ENCODE measurements around the gene OR10A7. TPM values are rescaled to one million over a fixed set of nuclear protein-coding genes. Genes with fewer than 3 reads are reported as not detected.

Gene OR10A7
- total and polyA plus RNA-seq, 7 experiments from 2014 or later, result not detected

GRCh38 chr12:55188974-55189556, 31.8 kb upstream of the OR10A7 start:
- Mint-ChIP-seq H3K9me3 (peaks cover 0 to 4% (median 0%) of the 10 kb centered on the region in 11 donors), H3K36me3 (no peaks in the 10 kb centered on the region), H3K27me3 (peaks cover 19 to 63% (median 46%) of the 10 kb centered on the region in 5 donors), H3K4me3 (no peak overlapping the region), H3K27ac (no peak overlapping the region), H3K4me1 (no peaks in the 10 kb centered on the region)
- intact Hi-C loops (cut with micrococcal nuclease), result loop anchor here (1.0 kb wide), 2 partner anchors 430 to 467 kb away; no protein-coding TSS in a partner anchor
- Histone ChIP-seq H3K27ac (ENCODE audit: low read depth, low read length) (no peak overlapping the region), H3K9me3 (ENCODE audit: control insufficient read depth in 2 of 3, low read length in 3 of 3) (no peaks in the 10 kb centered on the region), H3K4me3 (ENCODE audit: low read length) (no peak overlapping the region), H3K36me3 (ENCODE audit: control insufficient read depth in 2 of 3, insufficient read depth in 3 of 3, low read length in 3 of 3) (no peaks in the 10 kb centered on the region), H3K4me1 (ENCODE audit: control insufficient read depth in 2 of 2, insufficient read depth in 2 of 2, low read length in 2 of 2) (no peaks in the 10 kb centered on the region), H3K27me3 (ENCODE audit: control insufficient read depth in 2 of 2, insufficient read depth in 2 of 2, low read length in 2 of 2) (no peaks in the 10 kb centered on the region)
- ATAC-seq (peak; percentile 79), DNase-seq (peak in 7 of 9 donors; percentile 29 to 66 (median 56))
- ChIA-PET POLR2A (no interaction called here), CTCF (interaction anchor here (0.6 to 1.0 kb wide), 3 partner anchors 56 to 430 kb away, joined by 3 to 7 read pairs (median 3); no protein-coding TSS in a partner anchor)

- intact Hi-C loops (cut with micrococcal nuclease), result no loop called here
- ChIA-PET CTCF (interaction anchor here (0.8 kb wide), 1 partner anchor 15 kb away, joined by 3 read pairs; no protein-coding TSS in a partner anchor), POLR2A (no interaction called here)
- Mint-ChIP-seq H3K27me3 (peaks cover 27 to 72% (median 52%) of the 10 kb centered on the region in 5 donors), H3K4me3 (no peak overlapping the region), H3K36me3 (no peaks in the 10 kb centered on the region), H3K4me1 (peaks cover 0 to 2% (median 0%) of the 10 kb centered on the region in 7 donors), H3K9me3 (peaks cover 0 to 4% (median 0%) of the 10 kb centered on the region in 11 donors), H3K27ac (no peak overlapping the region)
- Histone ChIP-seq H3K36me3 (ENCODE audit: control insufficient read depth in 2 of 3, insufficient read depth in 3 of 3, low read length in 3 of 3) (no peaks in the 10 kb centered on the region), H3K9me3 (ENCODE audit: control insufficient read depth in 2 of 3, low read length in 3 of 3) (no peaks in the 10 kb centered on the region), H3K27ac (ENCODE audit: low read depth, low read length) (no peak overlapping the region), H3K27me3 (ENCODE audit: control insufficient read depth in 2 of 2, insufficient read depth in 2 of 2, low read length in 2 of 2) (no peaks in the 10 kb centered on the region), H3K4me1 (ENCODE audit: control insufficient read depth in 2 of 2, insufficient read depth in 2 of 2, low read length in 2 of 2) (no peaks in the 10 kb centered on the region), H3K4me3 (ENCODE audit: low read length) (no peak overlapping the region)
- DNase-seq, result no peak
- no peak for ATAC-seq
Observed at GRCh38 chr12:55194382-55194781, 26.4 kb upstream of the OR10A7 start.

GRCh38 chr12:55226523-55226922, 5.7 kb downstream of the OR10A7 start:
- Histone ChIP-seq H3K27ac (ENCODE audit: low read depth, low read length) (no peak overlapping the region), H3K9me3 (ENCODE audit: control insufficient read depth in 2 of 3, low read length in 3 of 3) (no peaks in the 10 kb centered on the region), H3K27me3 (ENCODE audit: control insufficient read depth in 2 of 2, insufficient read depth in 2 of 2, low read length in 2 of 2) (no peaks in the 10 kb centered on the region), H3K4me3 (ENCODE audit: low read length) (no peak overlapping the region), H3K36me3 (ENCODE audit: control insufficient read depth in 2 of 3, insufficient read depth in 3 of 3, low read length in 3 of 3) (no peaks in the 10 kb centered on the region), H3K4me1 (ENCODE audit: control insufficient read depth in 2 of 2, insufficient read depth in 2 of 2, low read length in 2 of 2) (no peaks in the 10 kb centered on the region)
- no peak overlapping the region for H3K4me3 Mint-ChIP-seq
- intact Hi-C loops (cut with micrococcal nuclease), result no loop called here
- DNase-seq, result no peak
- CTCF ChIA-PET, result no interaction called here
- peaks cover 0 to 5% (median 0%) of the 10 kb centered on the region in 11 donors for H3K9me3 Mint-ChIP-seq
- no peak for ATAC-seq
- POLR2A ChIA-PET, result no interaction called here
- H3K4me1 Mint-ChIP-seq, result no peaks in the 10 kb centered on the region
- H3K27ac Mint-ChIP-seq, result no peak overlapping the region
- H3K36me3 Mint-ChIP-seq, result peaks cover 0 to 4% (median 0%) of the 10 kb centered on the region in 5 donors
- peaks cover 11 to 46% (median 38%) of the 10 kb centered on the region in 5 donors for H3K27me3 Mint-ChIP-seq

- intact Hi-C loops (cut with micrococcal nuclease), result no loop called here
- H3K9me3 ChIP-seq (ENCODE audit: control insufficient read depth in 2 of 3, low read length in 3 of 3), result no peaks in the 10 kb centered on the region
- Mint-ChIP-seq H3K27me3 (peaks cover 14 to 42% (median 35%) of the 10 kb centered on the region in 5 donors), H3K9me3 (peaks cover 0 to 5% (median 0%) of the 10 kb centered on the region in 11 donors), H3K4me1 (no peaks in the 10 kb centered on the region), H3K4me3 (no peak overlapping the region), H3K36me3 (peaks cover 0 to 4% (median 0%) of the 10 kb centered on the region in 5 donors), H3K27ac (no peak overlapping the region)
- ChIA-PET CTCF (no interaction called here), POLR2A (no interaction called here)
- no peak for ATAC-seq
- H3K36me3 ChIP-seq (ENCODE audit: control insufficient read depth in 2 of 3, insufficient read depth in 3 of 3, low read length in 3 of 3), result no peaks in the 10 kb centered on the region
- no peaks in the 10 kb centered on the region for H3K4me1 ChIP-seq (ENCODE audit: control insufficient read depth in 2 of 2, insufficient read depth in 2 of 2, low read length in 2 of 2)
- DNase-seq, result no peak
- no peak overlapping the region for H3K27ac ChIP-seq (ENCODE audit: low read depth, low read length)
- no peaks in the 10 kb centered on the region for H3K27me3 ChIP-seq (ENCODE audit: control insufficient read depth in 2 of 2, insufficient read depth in 2 of 2, low read length in 2 of 2)
- no peak overlapping the region for H3K4me3 ChIP-seq (ENCODE audit: low read length)
Observed at GRCh38 chr12:55227643-55228042, 6.8 kb downstream of the OR10A7 start.

GRCh38 chr12:55244309-55244708, 23.5 kb downstream of the OR10A7 start, which contains the start of gene OR6C74:
Gene OR6C74 (plus strand): TSS chr12:55244609. CDS start chr12:55247288, 2,679 bp downstream.
- Histone ChIP-seq H3K36me3 (ENCODE audit: control insufficient read depth in 2 of 3, insufficient read depth in 3 of 3, low read length in 3 of 3) (no peaks in the 10 kb centered on the region), H3K27me3 (ENCODE audit: control insufficient read depth in 2 of 2, insufficient read depth in 2 of 2, low read length in 2 of 2) (peaks cover 0 to 3% of the 10 kb centered on the region in 2 donors), H3K9me3 (ENCODE audit: control insufficient read depth in 2 of 3, low read length in 3 of 3) (no peaks in the 10 kb centered on the region), H3K4me3 (ENCODE audit: low read length) (no peak within 1 kb of the TSS), H3K4me1 (ENCODE audit: control insufficient read depth in 2 of 2, insufficient read depth in 2 of 2, low read length in 2 of 2) (no peaks in the 10 kb centered on the region), H3K27ac (ENCODE audit: low read depth, low read length) (no peak within 1 kb of the TSS)
- Mint-ChIP-seq H3K4me3 (no peak within 1 kb of the TSS), H3K4me1 (no peaks in the 10 kb centered on the region), H3K9me3 (peaks cover 0 to 1% (median 0%) of the 10 kb centered on the region in 11 donors), H3K27ac (no peak within 1 kb of the TSS), H3K36me3 (no peaks in the 10 kb centered on the region), H3K27me3 (peaks cover 18 to 33% (median 29%) of the 10 kb centered on the region in 5 donors)
- ChIA-PET CTCF (interaction anchor here (0.5 to 0.6 kb wide), 2 partner anchors 55 to 1053 kb away, joined by 3 read pairs; no protein-coding TSS in a partner anchor), POLR2A (no interaction called here)
- intact Hi-C loops (cut with micrococcal nuclease), result no loop called here
- ATAC-seq (no peak), DNase-seq (no peak)

GRCh38 chr12:55246159-55246558, 25.3 kb downstream of the OR10A7 start:
- peaks cover 0 to 3% of the 10 kb centered on the region in 2 donors for H3K27me3 ChIP-seq (ENCODE audit: control insufficient read depth in 2 of 2, insufficient read depth in 2 of 2, low read length in 2 of 2)
- intact Hi-C loops (cut with micrococcal nuclease), result no loop called here
- H3K4me1 ChIP-seq (ENCODE audit: control insufficient read depth in 2 of 2, insufficient read depth in 2 of 2, low read length in 2 of 2), result no peaks in the 10 kb centered on the region
- H3K4me1 Mint-ChIP-seq, result no peaks in the 10 kb centered on the region
- DNase-seq (no peak), ATAC-seq (no peak)
- H3K36me3 ChIP-seq (ENCODE audit: control insufficient read depth in 2 of 3, insufficient read depth in 3 of 3, low read length in 3 of 3), result no peaks in the 10 kb centered on the region
- H3K4me3 Mint-ChIP-seq, result no peak overlapping the region
- no peak overlapping the region for H3K27ac ChIP-seq (ENCODE audit: low read depth, low read length)
- POLR2A ChIA-PET, result no interaction called here
- H3K9me3 Mint-ChIP-seq, result no peaks in the 10 kb centered on the region
- CTCF ChIA-PET, result no interaction called here
- H3K4me3 ChIP-seq (ENCODE audit: low read length), result no peak overlapping the region
- peaks cover 0 to 3% (median 0%) of the 10 kb centered on the region in 5 donors for H3K36me3 Mint-ChIP-seq
- H3K27ac Mint-ChIP-seq, result no peak overlapping the region
- peaks cover 18 to 34% (median 33%) of the 10 kb centered on the region in 5 donors for H3K27me3 Mint-ChIP-seq
- H3K9me3 ChIP-seq (ENCODE audit: control insufficient read depth in 2 of 3, low read length in 3 of 3), result no peaks in the 10 kb centered on the region

GRCh38 chr12:55250944-55251343, 30.1 kb downstream of the OR10A7 start:
- Mint-ChIP-seq H3K36me3 (peaks cover 0 to 3% (median 0%) of the 10 kb centered on the region in 5 donors), H3K9me3 (no peaks in the 10 kb centered on the region), H3K4me1 (no peaks in the 10 kb centered on the region), H3K4me3 (no peak overlapping the region), H3K27ac (no peak overlapping the region), H3K27me3 (peaks cover 23 to 33% (median 27%) of the 10 kb centered on the region in 5 donors)
- DNase-seq (no peak), ATAC-seq (no peak)
- intact Hi-C loops (cut with micrococcal nuclease), result no loop called here
- H3K4me1 ChIP-seq (ENCODE audit: control insufficient read depth in 2 of 2, insufficient read depth in 2 of 2, low read length in 2 of 2), result no peaks in the 10 kb centered on the region
- POLR2A ChIA-PET, result no interaction called here
- H3K27me3 ChIP-seq (ENCODE audit: control insufficient read depth in 2 of 2, insufficient read depth in 2 of 2, low read length in 2 of 2), result peaks cover 0 to 5% of the 10 kb centered on the region in 2 donors
- CTCF ChIA-PET, result no interaction called here
- no peak overlapping the region for H3K4me3 ChIP-seq (ENCODE audit: low read length)
- H3K9me3 ChIP-seq (ENCODE audit: control insufficient read depth in 2 of 3, low read length in 3 of 3), result no peaks in the 10 kb centered on the region
- no peak overlapping the region for H3K27ac ChIP-seq (ENCODE audit: low read depth, low read length)
- H3K36me3 ChIP-seq (ENCODE audit: control insufficient read depth in 2 of 3, insufficient read depth in 3 of 3, low read length in 3 of 3), result no peaks in the 10 kb centered on the region

All from naive thymus-derived CD4-positive, alpha-beta T cell (primary cell).